Esophagus muscularis mucosa (tissue), 4 donors: ENCODE measurements around the gene TWF1. TPM values are rescaled to one million over a fixed set of nuclear protein-coding genes. Genes with fewer than 3 reads are reported as not detected.

Experiments
- DNase-seq: peaks from one replicate; pipeline ENCODE4 v3.0.0-alpha.2; 2017; ENCODE audit errors: extremely low spot score
- H3K27ac ChIP-seq, 4 donors: fragments of 200-600 bp; sonication (generic); replicated peaks in 1 of 4; 1 replicate in 3 of 4; 2 replicates in 1 of 4; pipeline ENCODE4 v1.5.1; 2016 to 2019; ENCODE audit warnings: mild to moderate bottlenecking in 1 of 4
- H3K27me3 ChIP-seq, 4 donors: fragments of 200-600 bp; sonication (generic); one replicate each; pipeline versions ENCODE4 v1.5.1 to v1.6.0; 2016 to 2019
- H3K36me3 ChIP-seq, 4 donors: fragments of 200-600 bp; sonication (generic); one replicate each; pipeline ENCODE4 v1.5.1; 2016 to 2019
- H3K4me1 ChIP-seq, 4 donors: fragments of 200-600 bp; sonication (generic); one replicate each; pipeline ENCODE4 v1.5.1; 2016 to 2019
- H3K4me3 ChIP-seq, 4 donors: fragments of 200-600 bp; sonication (generic); 1 replicate in 2 of 4; 2 replicates in 2 of 4; pipeline ENCODE4 v1.5.1; 2016 to 2019; ENCODE audit warnings: mild to moderate bottlenecking in 4 of 4, moderate library complexity in 1 of 4
- H3K9me3 ChIP-seq, 4 donors: fragments of 200-600 bp; sonication (generic); 1 replicate in 3 of 4; 2 replicates in 1 of 4; pipeline ENCODE4 v1.5.1; 2016 to 2019
- CTCF ChIP-seq, 3 experiments: fragments of 200-600 bp in 2 of 3; fragments of 450-650 bp in 1 of 3; sonication (generic) in 2 of 3; IDR thresholded peaks; one replicate each; pipeline ENCODE4 v1.5.1; 2017 to 2019; ENCODE audit warnings: antibody characterized with exemption in 3 of 3, mild to moderate bottlenecking in 2 of 3, moderate library complexity in 1 of 3
- EP300 ChIP-seq: sonication (generic); formaldehyde crosslinking; IDR thresholded peaks from one replicate; pipeline ENCODE4 v1.6.1; 2017; ENCODE audit warnings: antibody characterized with exemption
- POLR2A ChIP-seq: fragments of 450-650 bp; IDR thresholded peaks from one replicate; pipeline ENCODE4 v1.6.1; 2017; ENCODE audit warnings: antibody characterized with exemption, moderate library complexity, mild to moderate bottlenecking, low read depth
- POLR2AphosphoS5 ChIP-seq, 2 donors: sonication (generic); formaldehyde crosslinking; IDR thresholded peaks; one replicate each; pipeline ENCODE4 v1.6.1; 2017; ENCODE audit warnings: antibody characterized with exemption in 2 of 2
- WGBS: methylation state at CpG from one replicate; pipeline ENCODE4 v1.1.5; 2018; 5-methylcytosine and 5-hydroxymethylcytosine counted together
- intact Hi-C: fragments of 100-400 bp; cut with DNase I; formaldehyde crosslinking; loops from one replicate; pipeline ENCODE4 v1.15.1; 2023
- total RNA-seq, 4 donors: library from RNA; depleted of rRNA; stranded (reverse); fragments of >200 nt; gene quantifications; one replicate each; pipeline versions ENCODE4 v1.1.0 to v1.2.1, GENCODE V29; 2016

TWF1 gene
- total RNA-seq, 4 donors from 2014 or later = 94.7 to 105 (median 97.3) TPM

- 95% methylated on average over 8 of the region's 8 CpGs for WGBS
Measured at GRCh38 chr12:43824207-43824775, 18.2 kb upstream of the TWF1 start.

GRCh38 chr12:43816168-43816567 is 10.1 kb upstream of the TWF1 start:
- WGBS = 87% methylated on average over 3 of the region's 3 CpGs
- DNase-seq = no peak
- no peak overlapping the region for H3K4me3 ChIP-seq
- H3K4me1 ChIP-seq = no peaks in the 10 kb centered on the region
- H3K9me3 ChIP-seq = no peaks in the 10 kb centered on the region
- no peaks in the 10 kb centered on the region for H3K36me3 ChIP-seq
- intact Hi-C loops = no loop called here
- no peak overlapping the region for H3K27ac ChIP-seq
- no peak for TF ChIP-seq CTCF (IDR thresholded peaks at IDR 0.05)
- no peak for TF ChIP-seq EP300
- TF ChIP-seq POLR2A = no peak
- no peak for TF ChIP-seq POLR2AphosphoS5 (IDR thresholded peaks at IDR 0.05)
- no peaks in the 10 kb centered on the region for H3K27me3 ChIP-seq

More at GRCh38 chr12:43824207-43824775, 18.2 kb upstream of the TWF1 start:
- H3K9me3 ChIP-seq = no peaks in the 10 kb centered on the region
- DNase-seq = no peak
- no peak overlapping the region for H3K4me3 ChIP-seq
- H3K27ac ChIP-seq = no peak overlapping the region
- intact Hi-C loops = no loop called here
- H3K27me3 ChIP-seq = no peaks in the 10 kb centered on the region
- H3K36me3 ChIP-seq = no peaks in the 10 kb centered on the region
- no peaks in the 10 kb centered on the region for H3K4me1 ChIP-seq
- TF ChIP-seq EP300 (no peak), CTCF (IDR thresholded peaks at IDR 0.05) (no peak), POLR2A (no peak), POLR2AphosphoS5 (IDR thresholded peaks at IDR 0.05) (no peak)

- Histone ChIP-seq H3K27ac (no peak overlapping the region), H3K27me3 (no peaks in the 10 kb centered on the region), H3K4me1 (no peaks in the 10 kb centered on the region), H3K4me3 (no peak overlapping the region), H3K9me3 (no peaks in the 10 kb centered on the region), H3K36me3 (no peaks in the 10 kb centered on the region)
- intact Hi-C loops = no loop called here
- TF ChIP-seq CTCF (IDR thresholded peaks at IDR 0.05) = no peak
- TF ChIP-seq EP300 = no peak
- DNase-seq = no peak
- WGBS = 74% methylated on average over 3 of the region's 3 CpGs
Measured at GRCh38 chr12:43815416-43815815, 9.3 kb upstream of the TWF1 start.

- Histone ChIP-seq H3K36me3 (no peaks in the 10 kb centered on the region), H3K27ac (no peak overlapping the region), H3K9me3 (no peaks in the 10 kb centered on the region), H3K4me1 (no peaks in the 10 kb centered on the region), H3K27me3 (no peaks in the 10 kb centered on the region), H3K4me3 (no peak overlapping the region)
- intact Hi-C loops = no loop called here
- 100% methylated on average over 4 of the region's 4 CpGs for WGBS
- TF ChIP-seq POLR2AphosphoS5 (IDR thresholded peaks at IDR 0.05) = no peak
- TF ChIP-seq CTCF (IDR thresholded peaks at IDR 0.05) = no peak
- TF ChIP-seq POLR2A = no peak
- TF ChIP-seq EP300 = no peak
- no peak for DNase-seq
Measured at GRCh38 chr12:43812926-43813325, 6.8 kb upstream of the TWF1 start.

- Histone ChIP-seq H3K4me3 (no peak overlapping the region), H3K36me3 (no peaks in the 10 kb centered on the region), H3K27me3 (no peaks in the 10 kb centered on the region), H3K27ac (no peak overlapping the region), H3K9me3 (no peaks in the 10 kb centered on the region), H3K4me1 (peaks cover 0 to 2% (median under 1%) of the 10 kb centered on the region in 4 donors)
- 89% methylated on average over 2 of the region's 2 CpGs for WGBS
- no peak for DNase-seq
- TF ChIP-seq POLR2A = no peak
- no peak for TF ChIP-seq POLR2AphosphoS5 (IDR thresholded peaks at IDR 0.05)
- no peak for TF ChIP-seq EP300
- TF ChIP-seq CTCF (IDR thresholded peaks at IDR 0.05) = no peak
- intact Hi-C loops = no loop called here
Measured at GRCh38 chr12:43812057-43812456, 5.9 kb upstream of the TWF1 start.
